ENCODE measurements around the gene RPTOR. TPM values are rescaled to one million over a fixed set of nuclear protein-coding genes. Genes with fewer than 3 reads are reported as not detected.
"Not testable (repeated sequence)": the region's sequence is repeated elsewhere in the genome, so short reads cannot be mapped to it uniquely, and the experiment has no call there.

Gene RPTOR
- total RNA-seq, 1 donor from 2014 or later, result 66.7 TPM

GRCh38 chr17:80520810-80521455, 23.7 kb upstream of the RPTOR start:
- Mint-ChIP-seq H3K4me1 (ENCODE audit: low read depth) (no peaks in the 10 kb centered on the region), H3K9me3 (no peaks in the 10 kb centered on the region), H3K36me3 (ENCODE audit: low read depth) (no peaks in the 10 kb centered on the region), H3K4me3 (no peak overlapping the region), H3K27me3 (ENCODE audit: insufficient read depth) (peaks cover 11% of the 10 kb centered on the region), H3K27ac (no peak overlapping the region)
- DNase-seq (ENCODE audit: low spot score), result no peak
- intact Hi-C loops (cut with micrococcal nuclease), result no loop called here

DNA sequence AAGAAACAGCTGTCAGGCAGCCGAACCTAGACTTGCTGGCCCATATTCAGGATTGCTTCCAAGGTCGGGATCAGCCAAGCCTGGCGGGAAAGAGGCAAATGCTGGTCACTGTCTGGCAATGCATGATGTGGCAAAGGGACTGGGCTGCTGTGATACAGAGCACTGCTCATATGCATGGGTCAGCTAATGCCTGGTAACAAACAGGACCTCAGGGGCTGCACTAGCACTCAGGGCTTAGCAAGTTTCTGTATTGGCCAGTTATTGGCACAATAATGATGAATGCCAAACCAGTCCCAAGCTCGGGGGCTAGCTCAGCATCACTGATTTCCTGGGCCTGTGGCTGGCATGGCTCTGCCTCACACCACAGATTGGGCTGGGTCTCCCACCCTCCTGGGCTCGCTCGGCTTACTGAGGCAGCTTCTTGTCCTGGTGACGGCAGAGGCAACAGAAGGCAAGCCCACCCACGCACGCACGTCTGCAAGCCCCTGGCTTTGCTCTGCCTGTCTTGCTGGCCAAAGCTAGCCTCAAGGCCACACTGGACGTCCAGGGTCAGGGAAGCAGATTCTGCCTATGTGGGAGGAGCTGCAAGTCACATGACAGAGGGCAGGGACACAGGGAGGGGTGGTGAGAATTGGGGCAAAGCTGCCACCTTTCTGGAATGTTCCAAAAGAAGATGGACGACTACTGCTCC, 21.4 kb upstream of the RPTOR start:
- Mint-ChIP-seq H3K27ac (no peak overlapping the region), H3K27me3 (ENCODE audit: insufficient read depth) (peaks cover 13% of the 10 kb centered on the region), H3K4me3 (no peak overlapping the region), H3K9me3 (no peaks in the 10 kb centered on the region), H3K36me3 (ENCODE audit: low read depth) (no peaks in the 10 kb centered on the region), H3K4me1 (ENCODE audit: low read depth) (no peaks in the 10 kb centered on the region)
- DNase-seq (ENCODE audit: low spot score), result no peak
- intact Hi-C loops (cut with micrococcal nuclease), result no loop called here

- Mint-ChIP-seq H3K4me3 (no peak overlapping the region), H3K4me1 (ENCODE audit: low read depth) (no peaks in the 10 kb centered on the region), H3K27ac (no peak overlapping the region), H3K27me3 (ENCODE audit: insufficient read depth) (peaks cover 9% of the 10 kb centered on the region), H3K36me3 (ENCODE audit: low read depth) (no peaks in the 10 kb centered on the region), H3K9me3 (no peaks in the 10 kb centered on the region)
- no peak for DNase-seq (ENCODE audit: low spot score)
- intact Hi-C loops (cut with micrococcal nuclease), result no loop called here
These were observed 20.5 kb upstream of the RPTOR start for GRCh38 chr17:80523956-80524712.

DNA sequence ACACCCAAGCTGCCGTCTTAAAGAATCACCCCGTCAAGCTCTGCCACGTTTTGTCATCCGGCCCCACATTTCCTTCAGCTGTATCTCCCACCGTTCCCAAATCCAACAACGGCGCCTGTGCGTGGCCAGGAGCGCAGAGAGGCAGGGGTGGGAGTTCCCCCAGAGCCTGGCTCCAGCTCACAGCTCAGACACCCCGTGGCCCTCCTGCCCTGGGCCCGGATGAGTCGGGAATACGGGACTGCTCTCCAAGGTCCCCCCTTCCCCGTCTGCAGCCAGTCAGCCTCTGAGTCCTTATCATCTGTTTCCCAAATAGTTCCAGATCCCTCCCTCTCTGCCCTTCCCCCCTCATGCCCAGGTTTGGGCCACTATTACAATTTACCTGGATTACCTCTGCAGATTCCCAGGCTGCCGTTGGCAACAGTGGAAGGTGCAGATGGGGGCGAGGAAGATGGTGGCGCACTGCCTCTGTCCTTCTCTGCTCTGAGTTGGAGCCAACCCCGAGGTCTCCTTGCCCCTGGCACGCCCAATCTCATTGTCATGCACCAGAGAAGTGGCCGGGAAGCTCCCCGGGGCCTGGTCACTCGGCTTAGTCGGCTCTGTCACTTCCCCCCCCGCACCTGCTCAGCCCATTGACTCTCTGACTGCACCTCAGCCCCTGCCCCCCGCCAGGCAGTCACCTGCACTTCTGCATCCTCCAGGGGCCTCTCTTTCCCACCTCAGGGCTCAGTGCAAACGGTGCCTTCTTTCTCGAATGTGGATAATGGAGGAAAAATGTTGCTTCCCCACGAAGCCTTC, 18.3 kb upstream of the RPTOR start:
- no peaks in the 10 kb centered on the region for H3K9me3 Mint-ChIP-seq
- no peak overlapping the region for H3K4me3 Mint-ChIP-seq
- no peaks in the 10 kb centered on the region for H3K4me1 Mint-ChIP-seq (ENCODE audit: low read depth)
- DNase-seq (ENCODE audit: low spot score), result no peak
- H3K27me3 Mint-ChIP-seq (ENCODE audit: insufficient read depth), result peaks cover 9% of the 10 kb centered on the region
- H3K36me3 Mint-ChIP-seq (ENCODE audit: low read depth), result no peaks in the 10 kb centered on the region
- intact Hi-C loops (cut with micrococcal nuclease), result no loop called here
- no peak overlapping the region for H3K27ac Mint-ChIP-seq

- Mint-ChIP-seq H3K4me3 (no peak overlapping the region), H3K27ac (no peak overlapping the region), H3K27me3 (ENCODE audit: insufficient read depth) (peaks cover 8% of the 10 kb centered on the region), H3K4me1 (ENCODE audit: low read depth) (no peaks in the 10 kb centered on the region), H3K36me3 (ENCODE audit: low read depth) (no peaks in the 10 kb centered on the region), H3K9me3 (no peaks in the 10 kb centered on the region)
- DNase-seq (ENCODE audit: low spot score), result no peak
- intact Hi-C loops (cut with micrococcal nuclease), result no loop called here
These were observed 17.5 kb upstream of the RPTOR start for GRCh38 chr17:80527016-80527645.

DNA sequence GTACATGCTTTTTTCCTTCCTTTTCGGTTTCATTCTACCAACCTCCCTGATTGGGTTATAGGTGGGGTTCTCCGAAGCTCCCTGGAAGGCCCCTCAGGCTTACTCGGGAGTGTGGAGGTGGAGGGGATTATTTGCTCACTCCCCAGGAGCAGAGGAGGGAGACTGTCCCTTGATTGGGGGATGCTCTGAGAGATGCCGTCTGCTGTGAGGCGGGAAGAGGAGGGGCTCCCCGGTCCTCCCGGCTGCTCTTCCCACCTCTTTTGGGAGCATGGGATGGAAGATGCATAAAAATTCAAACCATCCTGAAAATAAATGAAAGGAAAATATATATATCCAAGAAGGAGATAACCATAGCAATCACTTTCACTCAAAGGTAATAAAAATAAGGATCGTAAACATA, 16.1 kb upstream of the RPTOR start:
- Mint-ChIP-seq H3K9me3 (no peaks in the 10 kb centered on the region), H3K36me3 (ENCODE audit: low read depth) (no peaks in the 10 kb centered on the region), H3K27ac (no peak overlapping the region), H3K4me3 (no peak overlapping the region), H3K27me3 (ENCODE audit: insufficient read depth) (peaks cover 8% of the 10 kb centered on the region), H3K4me1 (ENCODE audit: low read depth) (no peaks in the 10 kb centered on the region)
- DNase-seq (ENCODE audit: low spot score), result no peak
- intact Hi-C loops (cut with micrococcal nuclease), result no loop called here

GRCh38 chr17:80529104-80529903, 15.3 kb upstream of the RPTOR start:
- DNase-seq (ENCODE audit: low spot score), result no peak

GRCh38 chr17:80529904-80530292, 14.7 kb upstream of the RPTOR start:
- Mint-ChIP-seq H3K9me3 (no peaks in the 10 kb centered on the region), H3K36me3 (ENCODE audit: low read depth) (no peaks in the 10 kb centered on the region), H3K27me3 (ENCODE audit: insufficient read depth) (peaks cover 8% of the 10 kb centered on the region), H3K4me1 (ENCODE audit: low read depth) (no peaks in the 10 kb centered on the region), H3K4me3 (no peak overlapping the region), H3K27ac (no peak overlapping the region)
- DNase-seq (ENCODE audit: low spot score), result no peak
- intact Hi-C loops (cut with micrococcal nuclease), result no loop called here

More at GRCh38 chr17:80529104-80529903, 15.3 kb upstream of the RPTOR start:
- no peak overlapping the region for H3K4me3 Mint-ChIP-seq
- no peaks in the 10 kb centered on the region for H3K36me3 Mint-ChIP-seq (ENCODE audit: low read depth)
- no peaks in the 10 kb centered on the region for H3K9me3 Mint-ChIP-seq
- no peak overlapping the region for H3K27ac Mint-ChIP-seq
- H3K27me3 Mint-ChIP-seq (ENCODE audit: insufficient read depth), result peaks cover 8% of the 10 kb centered on the region
- intact Hi-C loops (cut with micrococcal nuclease), result no loop called here
- H3K4me1 Mint-ChIP-seq (ENCODE audit: low read depth), result no peaks in the 10 kb centered on the region

GRCh38 chr17:80531400-80531799, 13.2 kb upstream of the RPTOR start:
- peaks cover 4% of the 10 kb centered on the region for H3K27me3 Mint-ChIP-seq (ENCODE audit: insufficient read depth)
- no peaks in the 10 kb centered on the region for H3K4me1 Mint-ChIP-seq (ENCODE audit: low read depth)
- no peak overlapping the region for H3K4me3 Mint-ChIP-seq
- no peak overlapping the region for H3K27ac Mint-ChIP-seq
- no peaks in the 10 kb centered on the region for H3K9me3 Mint-ChIP-seq
- DNase-seq (ENCODE audit: low spot score), result no peak
- intact Hi-C loops (cut with micrococcal nuclease), result no loop called here
- no peaks in the 10 kb centered on the region for H3K36me3 Mint-ChIP-seq (ENCODE audit: low read depth)

- H3K27ac Mint-ChIP-seq; H3K27me3 Mint-ChIP-seq (ENCODE audit: insufficient read depth); H3K36me3 Mint-ChIP-seq (ENCODE audit: low read depth); H3K4me3 Mint-ChIP-seq; DNase-seq (ENCODE audit: low spot score); H3K9me3 Mint-ChIP-seq; H3K4me1 Mint-ChIP-seq (ENCODE audit: low read depth); intact Hi-C loops (cut with micrococcal nuclease): not testable (repeated sequence)
These were observed 7.3 kb upstream of the RPTOR start for GRCh38 chr17:80537386-80537785.

DNA sequence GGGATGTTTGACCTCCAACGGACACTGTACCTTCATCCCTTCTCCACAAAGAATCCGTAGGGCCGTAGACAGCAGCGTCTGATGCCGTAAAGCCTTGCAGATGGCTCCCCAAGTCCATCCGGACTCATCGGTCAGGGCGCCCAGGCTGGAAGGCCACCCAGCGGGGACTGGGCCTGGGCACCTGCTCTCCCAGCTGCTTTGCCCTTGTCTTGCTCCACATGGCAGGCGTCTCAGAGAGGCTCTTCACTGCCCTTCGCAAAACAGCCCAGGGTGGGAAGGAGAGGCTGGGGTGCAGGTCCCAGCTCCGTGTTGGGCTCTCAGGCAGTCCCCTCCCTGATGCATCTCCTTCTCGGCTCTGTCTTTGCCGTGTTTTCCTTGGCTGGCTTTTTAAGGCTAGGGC, 6.2 kb upstream of the RPTOR start:
- Mint-ChIP-seq H3K36me3 (ENCODE audit: low read depth) (no peaks in the 10 kb centered on the region), H3K27me3 (ENCODE audit: insufficient read depth) (peaks cover 5% of the 10 kb centered on the region), H3K27ac (no peak overlapping the region), H3K4me3 (no peak overlapping the region), H3K9me3 (no peaks in the 10 kb centered on the region), H3K4me1 (ENCODE audit: low read depth) (peaks cover 8% of the 10 kb centered on the region)
- intact Hi-C loops (cut with micrococcal nuclease), result no loop called here
- no peak for DNase-seq (ENCODE audit: low spot score)

Measured in activated T-helper 1 cell treated with anti-CD3 and anti-CD28 coated beads, Interleukin-12 subunit alpha, Interleukin-12 subunit beta, Interleukin-2, Interleukin-4 antibody, amounts not matched to agents 30 ng/mL and 10 ng/mL and 1 ng/mL, durations not matched to agents 14 hours and 24 hours and 36 hours (primary cell).